C4-2B (cell line): ENCODE measurements around the gene NR6A1.

Experiments used
- CTCF ChIP-seq: fragments of 450-650 bp; conservative IDR thresholded peaks from 2 replicates; pipeline ENCODE4 v1.5.1; 2017; ENCODE audit warnings: mild to moderate bottlenecking
- ZFX ChIP-seq: fragments of 450-650 bp; IDR thresholded peaks from 2 replicates; pipeline ENCODE4 v1.6.1; 2017

- TF ChIP-seq CTCF, result no peak
- TF ChIP-seq ZFX, result no peak
Observed at GRCh38 chr9:124498040-124498439, 273.1 kb downstream of the NR6A1 start.
